Stomach (tissue), 4 donors: ENCODE measurements around the gene COX7B2.

Source experiments
- EP300 ChIP-seq: sonication (generic); formaldehyde crosslinking; IDR thresholded peaks from one replicate; pipeline ENCODE4 v1.6.1; 2017; ENCODE audit warnings: antibody characterized with exemption
- POLR2A ChIP-seq, 4 donors: fragments of 450-650 bp; IDR thresholded peaks; one replicate each; pipeline ENCODE4 v1.6.1; 2016; ENCODE audit warnings: antibody characterized with exemption in 4 of 4, control low read depth in 2 of 4, mild to moderate bottlenecking in 1 of 4, moderate library complexity in 1 of 4
- POLR2AphosphoS5 ChIP-seq, 3 donors: sonication (generic); formaldehyde crosslinking; IDR thresholded peaks; one replicate each; pipeline ENCODE4 v1.6.1; 2016; ENCODE audit warnings: antibody characterized with exemption in 3 of 3
- TF ChIP-seq, protein P1 (sequence below), 7 experiments: fragments of 450-650 bp in 4 of 7; fragments of 200-600 bp in 3 of 7; sonication (generic) in 3 of 7; IDR thresholded peaks; one replicate each; pipeline ENCODE4 v1.5.1; 2016 to 2019; ENCODE audit warnings: antibody characterized with exemption in 7 of 7, control low read depth in 2 of 7, mild to moderate bottlenecking in 1 of 7

- TF ChIP-seq, protein P1, sequence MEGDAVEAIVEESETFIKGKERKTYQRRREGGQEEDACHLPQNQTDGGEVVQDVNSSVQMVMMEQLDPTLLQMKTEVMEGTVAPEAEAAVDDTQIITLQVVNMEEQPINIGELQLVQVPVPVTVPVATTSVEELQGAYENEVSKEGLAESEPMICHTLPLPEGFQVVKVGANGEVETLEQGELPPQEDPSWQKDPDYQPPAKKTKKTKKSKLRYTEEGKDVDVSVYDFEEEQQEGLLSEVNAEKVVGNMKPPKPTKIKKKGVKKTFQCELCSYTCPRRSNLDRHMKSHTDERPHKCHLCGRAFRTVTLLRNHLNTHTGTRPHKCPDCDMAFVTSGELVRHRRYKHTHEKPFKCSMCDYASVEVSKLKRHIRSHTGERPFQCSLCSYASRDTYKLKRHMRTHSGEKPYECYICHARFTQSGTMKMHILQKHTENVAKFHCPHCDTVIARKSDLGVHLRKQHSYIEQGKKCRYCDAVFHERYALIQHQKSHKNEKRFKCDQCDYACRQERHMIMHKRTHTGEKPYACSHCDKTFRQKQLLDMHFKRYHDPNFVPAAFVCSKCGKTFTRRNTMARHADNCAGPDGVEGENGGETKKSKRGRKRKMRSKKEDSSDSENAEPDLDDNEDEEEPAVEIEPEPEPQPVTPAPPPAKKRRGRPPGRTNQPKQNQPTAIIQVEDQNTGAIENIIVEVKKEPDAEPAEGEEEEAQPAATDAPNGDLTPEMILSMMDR (IDR thresholded peaks at IDR 0.05): no peak
- no peak for TF ChIP-seq POLR2A (IDR thresholded peaks at IDR 0.05)
- TF ChIP-seq POLR2AphosphoS5 (IDR thresholded peaks at IDR 0.05): no peak
- TF ChIP-seq EP300: no peak
Measured at GRCh38 chr4:46850026-46850425, 59.0 kb downstream of the COX7B2 start.
